ENCODE data around the gene SRGAP2C. TPM values are rescaled to one million over a fixed set of nuclear protein-coding genes. Genes with fewer than 3 reads are reported as not detected.

The SRGAP2C gene
- 20.7 and 27.5 TPM in 2 replicates for total RNA-seq

DNA sequence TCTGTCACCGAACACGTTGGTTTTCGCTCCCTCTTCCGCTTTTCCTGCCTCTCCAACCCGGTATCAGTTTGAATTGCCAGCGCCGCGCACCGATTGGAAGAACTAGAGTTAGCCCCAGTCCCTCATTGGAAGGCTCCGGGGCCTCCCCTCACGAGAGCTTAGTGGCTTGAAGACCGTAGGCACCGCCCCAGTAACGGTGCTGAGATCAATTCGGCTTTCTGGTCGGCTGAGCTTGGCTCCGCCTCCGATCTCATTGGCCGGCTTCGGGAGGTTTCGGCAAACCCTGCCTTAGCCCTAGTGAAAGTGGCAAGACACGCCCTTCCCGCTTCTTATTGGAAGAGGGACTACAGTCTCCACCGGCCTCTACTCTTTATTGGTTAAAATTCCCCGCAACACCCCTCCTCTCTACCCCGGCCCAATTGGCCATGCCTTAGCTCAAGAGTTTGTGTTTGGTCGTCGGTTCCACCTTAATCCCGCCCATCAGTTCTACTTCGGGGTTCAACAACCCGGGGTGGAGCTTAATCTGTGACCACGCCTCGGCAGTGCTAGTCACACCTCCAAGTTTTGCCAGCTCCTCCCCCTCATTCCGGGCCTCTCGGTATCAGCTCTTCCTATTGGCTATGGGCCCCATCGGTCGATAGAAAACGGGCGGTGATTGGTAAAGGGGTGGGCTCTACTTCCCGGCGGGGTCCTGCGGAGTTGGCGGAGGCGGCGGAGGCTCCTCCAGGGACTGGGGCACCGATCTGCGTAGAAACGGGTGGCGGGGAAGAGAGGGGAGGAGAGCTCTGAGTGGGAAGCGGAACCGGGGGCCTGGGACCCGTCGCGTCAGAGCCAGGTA is at the start of gene SRGAP2C, which contains the start of gene FAM72B:
Gene SRGAP2C (plus strand): TSS at position 686 of the 838 bp plus-strand sequence. CDS start 2,472 bp downstream, outside the sequence.
Gene FAM72B (minus strand): TSS at position 51 of the 838 bp plus-strand sequence. CDS start 851 bp downstream, outside the sequence.

Other genes with a start within 250 kb of the SRGAP2C start
- gene FAM72B, start 635 bp upstream of the SRGAP2C start, total RNA-seq, result 1.8 and 3.6 TPM in 2 replicates

Data from endothelial cell of coronary artery (primary cell).